Neural cell (in vitro differentiated cells): ENCODE results near the gene NSUN4. TPM values are rescaled to one million over a fixed set of nuclear protein-coding genes. Genes with fewer than 3 reads are reported as not detected.
"Not testable (repeated sequence)": the region's sequence is repeated elsewhere in the genome, so short reads cannot be mapped to it uniquely, and the experiment has no call there.

ENCODE experiments used
- H2AFZ ChIP-seq: fragments of 200-600, 300-800 bp; sonication (generic), shearing (Covaris generic); 2 replicates; pipeline ENCODE4 v1.6.0; 2014; ENCODE audit warnings: low read depth, mild to moderate bottlenecking, antibody characterized with exemption, low read length, moderate library complexity
- H3F3A ChIP-seq: fragments of 200-600 bp; shearing (Covaris generic); 2 replicates; pipeline ENCODE4 v1.6.1; 2016; ENCODE audit warnings: mild to moderate bottlenecking, moderate library complexity, mixed read lengths, antibody characterized with exemption, low read length; ENCODE audit not compliant: insufficient read depth, poor library complexity, severe bottlenecking
- H3K27ac ChIP-seq: fragments of 200-600, 300-800 bp; sonication (generic), shearing (Covaris generic); 2 replicates; pipeline ENCODE4 v1.5.1; 2014; ENCODE audit warnings: mild to moderate bottlenecking, low read length, moderate library complexity
- H3K27me3 ChIP-seq: fragments of 300-800, 200-600 bp; sonication (generic), shearing (Covaris generic); 2 replicates; pipeline ENCODE4 v1.6.0; 2014; ENCODE audit warnings: mild to moderate bottlenecking, low read depth, low read length, moderate library complexity; ENCODE audit not compliant: insufficient read depth
- H3K36me3 ChIP-seq: fragments of 300-800, 200-600 bp; sonication (generic), shearing (Covaris generic); 2 replicates; pipeline ENCODE4 v1.5.1; 2014; ENCODE audit warnings: mild to moderate bottlenecking, antibody characterized with exemption, low read length, moderate library complexity; ENCODE audit not compliant: insufficient read depth
- H3K4me2 ChIP-seq: fragments of 300-800, 200-600 bp; sonication (generic), shearing (Covaris generic); 2 replicates; pipeline ENCODE4 v1.6.0; 2014; ENCODE audit warnings: mild to moderate bottlenecking, low read length
- H3K4me3 ChIP-seq: fragments of 300-800, 200-600 bp; sonication (generic), shearing (Covaris generic); 2 replicates; pipeline ENCODE4 v1.5.1; 2014; ENCODE audit warnings: mild to moderate bottlenecking, low read length, moderate library complexity
- H3K79me2 ChIP-seq: fragments of 200-600 bp; shearing (Covaris generic); replicated peaks from 2 replicates; pipeline ENCODE4 v1.6.0; 2014; ENCODE audit warnings: mild to moderate bottlenecking, low read length, moderate library complexity; ENCODE audit not compliant: insufficient read depth
- H3K9ac ChIP-seq: fragments of 300-800, 200-600 bp; sonication (generic), shearing (Covaris generic); 2 replicates; pipeline ENCODE4 v1.6.1; 2016; ENCODE audit warnings: mild to moderate bottlenecking, low read length, mixed read lengths
- H3K9me2 ChIP-seq: fragments of 200-600 bp; shearing (Covaris generic); 2 replicates; pipeline ENCODE4 v1.6.1; 2016; ENCODE audit warnings: mild to moderate bottlenecking, low read length, mixed read lengths; ENCODE audit not compliant: insufficient read depth
- H3K9me3 ChIP-seq: fragments of 200-600, 300-800 bp; sonication (generic), shearing (Covaris generic); 2 replicates; pipeline ENCODE4 v1.6.1; 2016; ENCODE audit warnings: mild to moderate bottlenecking, mixed run types, low read length, moderate library complexity, mixed read lengths
- H4K20me1 ChIP-seq: fragments of 200-600 bp; shearing (Covaris generic); 2 replicates; pipeline ENCODE4 v1.6.1; 2016; ENCODE audit warnings: mild to moderate bottlenecking, mixed run types; ENCODE audit not compliant: insufficient read depth
- CTCF ChIP-seq: fragments of 450-650 bp; IDR thresholded peaks from 2 replicates; pipeline ENCODE4 v1.5.1; 2014; ENCODE audit warnings: antibody characterized with exemption, mild to moderate bottlenecking, moderate library complexity; ENCODE audit not compliant: poor library complexity, severe bottlenecking
- MXI1 ChIP-seq: fragments of 450-650 bp; conservative IDR thresholded peaks from 2 replicates; pipeline ENCODE4 v1.6.1; 2014; ENCODE audit warnings: antibody characterized with exemption, mild to moderate bottlenecking; ENCODE audit not compliant: poor library complexity, severe bottlenecking
- POLR2AphosphoS5 ChIP-seq: IDR thresholded peaks from 2 replicates; pipeline ENCODE4 v1.6.1; 2012
- RAD21 ChIP-seq: fragments of 450-650 bp; conservative IDR thresholded peaks from 2 replicates; pipeline ENCODE4 v1.6.1; 2014; ENCODE audit warnings: antibody characterized with exemption, mild to moderate bottlenecking, moderate library complexity
- SMC3 ChIP-seq: fragments of 450-650 bp; conservative IDR thresholded peaks from 2 replicates; pipeline ENCODE4 v1.6.1; 2014; ENCODE audit warnings: antibody characterized with exemption, mild to moderate bottlenecking, moderate library complexity; ENCODE audit not compliant: poor library complexity
- TAF1 ChIP-seq: IDR thresholded peaks from 2 replicates; pipeline ENCODE4 v1.6.1; 2012; ENCODE audit warnings: low read depth
- polyA plus RNA-seq: library from polyadenylated mRNA; depleted of rRNA; stranded (reverse); fragments of >200 nt; gene quantifications from 2 replicates; pipeline ENCODE4 v1.2.3, GENCODE V29; 2014

Gene NSUN4
- polyA plus RNA-seq, 1 donor from 2014 or later = 8.7 TPM

- no peak for TF ChIP-seq SMC3
- TF ChIP-seq RAD21 = no peak
- TF ChIP-seq CTCF = no peak
- no peak for TF ChIP-seq MXI1
- Histone ChIP-seq H3F3A (no peaks in the 10 kb centered on the region), H3K27ac (no peak overlapping the region)
Measured at GRCh38 chr1:46315669-46316403, 24.8 kb upstream of the NSUN4 start.

GRCh38 chr1:46317323-46317722, 23.3 kb upstream of the NSUN4 start:
- no peaks in the 10 kb centered on the region for H3F3A ChIP-seq
- H3K9ac ChIP-seq = no peak overlapping the region
- no peaks in the 10 kb centered on the region for H3K9me2 ChIP-seq
- H2AFZ ChIP-seq = no peak overlapping the region
- no peaks in the 10 kb centered on the region for H3K27me3 ChIP-seq
- no peak overlapping the region for H3K27ac ChIP-seq
- H3K4me3 ChIP-seq = no peak overlapping the region
- no peaks in the 10 kb centered on the region for H3K36me3 ChIP-seq
- TF ChIP-seq POLR2AphosphoS5 (no peak), TAF1 (no peak)
- H3K4me2 ChIP-seq = no peak overlapping the region
- H4K20me1 ChIP-seq = no peaks in the 10 kb centered on the region
- H3K9me3 ChIP-seq = no peaks in the 10 kb centered on the region
- no peaks in the 10 kb centered on the region for H3K79me2 ChIP-seq

More at GRCh38 chr1:46315669-46316403, 24.8 kb upstream of the NSUN4 start:
- no peak overlapping the region for H3K4me2 ChIP-seq
- H3K4me3 ChIP-seq = no peak overlapping the region
- H3K79me2 ChIP-seq = no peaks in the 10 kb centered on the region
- no peaks in the 10 kb centered on the region for H3K36me3 ChIP-seq
- H3K9me2 ChIP-seq = no peaks in the 10 kb centered on the region
- no peaks in the 10 kb centered on the region for H4K20me1 ChIP-seq
- H3K9ac ChIP-seq = no peak overlapping the region
- H3K27me3 ChIP-seq = no peaks in the 10 kb centered on the region
- H2AFZ ChIP-seq = no peak overlapping the region
- H3K9me3 ChIP-seq = no peaks in the 10 kb centered on the region

- not testable (repeated sequence) for H3F3A ChIP-seq, H3K4me2 ChIP-seq, H3K27me3 ChIP-seq, H4K20me1 ChIP-seq, H3K4me3 ChIP-seq, H3K36me3 ChIP-seq, H3K9ac ChIP-seq, H2AFZ ChIP-seq, H3K9me3 ChIP-seq, H3K27ac ChIP-seq, H3K79me2 ChIP-seq, H3K9me2 ChIP-seq
Measured at GRCh38 chr1:46319301-46319700, 21.3 kb upstream of the NSUN4 start.

- H3K27ac ChIP-seq, H4K20me1 ChIP-seq, H3K9me2 ChIP-seq, H3F3A ChIP-seq, H2AFZ ChIP-seq, H3K4me2 ChIP-seq, H3K79me2 ChIP-seq, H3K9me3 ChIP-seq, H3K9ac ChIP-seq, H3K4me3 ChIP-seq, H3K36me3 ChIP-seq, H3K27me3 ChIP-seq: not testable (repeated sequence)
Measured at GRCh38 chr1:46319960-46320914, 20.4 kb upstream of the NSUN4 start.

- not testable (repeated sequence) for H3K27me3 ChIP-seq, H3K9me2 ChIP-seq, H2AFZ ChIP-seq, H3K4me3 ChIP-seq, H3K36me3 ChIP-seq, H3K4me2 ChIP-seq, H3F3A ChIP-seq, H3K9me3 ChIP-seq, H4K20me1 ChIP-seq, H3K79me2 ChIP-seq, H3K27ac ChIP-seq, H3K9ac ChIP-seq
Measured at GRCh38 chr1:46322191-46322590, 18.4 kb upstream of the NSUN4 start.

GRCh38 chr1:46325285-46326076, 15.1 kb upstream of the NSUN4 start:
- not testable (repeated sequence) for H3K9me3 ChIP-seq, H3K36me3 ChIP-seq, H2AFZ ChIP-seq, H3K4me3 ChIP-seq, H3F3A ChIP-seq, H4K20me1 ChIP-seq, H3K27ac ChIP-seq, H3K9ac ChIP-seq, H3K4me2 ChIP-seq, H3K9me2 ChIP-seq, H3K79me2 ChIP-seq, H3K27me3 ChIP-seq
